GM10847 (cell line): ENCODE measurements around the gene CLIC5.

Experiments
- POLR2A ChIP-seq: IDR thresholded peaks from 2 replicates; pipeline ENCODE4 v1.6.1; 2011; ENCODE audit not compliant: insufficient read length; ENCODE audit errors: extremely low read depth

Gene CLIC5

GRCh38 chr6:45987856-45988255 is 27.8 kb downstream of the CLIC5 start:
- TF ChIP-seq POLR2A, result no peak

- TF ChIP-seq POLR2A, result no peak
Measured at GRCh38 chr6:45986746-45987274, 28.9 kb downstream of the CLIC5 start.

- no peak for TF ChIP-seq POLR2A
Measured at GRCh38 chr6:45984788-45985425, 30.8 kb downstream of the CLIC5 start.

GRCh38 chr6:45984347-45984746 is 31.3 kb downstream of the CLIC5 start:
- TF ChIP-seq POLR2A, result no peak

GRCh38 chr6:45983062-45983461 is 32.6 kb downstream of the CLIC5 start:
- TF ChIP-seq POLR2A, result no peak

- no peak for TF ChIP-seq POLR2A
Measured at GRCh38 chr6:45982280-45983036, 33.2 kb downstream of the CLIC5 start.

GRCh38 chr6:45981046-45981445 is 34.6 kb downstream of the CLIC5 start:
- TF ChIP-seq POLR2A, result no peak

GRCh38 chr6:45979311-45979710 is 36.3 kb downstream of the CLIC5 start:
- no peak for TF ChIP-seq POLR2A

- TF ChIP-seq POLR2A, result no peak
Measured at GRCh38 chr6:45974596-45974995, 41.1 kb downstream of the CLIC5 start.

GRCh38 chr6:45972795-45973503 is 42.7 kb downstream of the CLIC5 start:
- no peak for TF ChIP-seq POLR2A

- TF ChIP-seq POLR2A, result no peak
Measured at GRCh38 chr6:45971287-45971686, 44.4 kb downstream of the CLIC5 start.

- TF ChIP-seq POLR2A, result no peak
Measured at GRCh38 chr6:45970326-45970725, 45.3 kb downstream of the CLIC5 start.

GRCh38 chr6:45969883-45970282 is 45.8 kb downstream of the CLIC5 start:
- TF ChIP-seq POLR2A, result no peak

GRCh38 chr6:45969026-45969425 is 46.6 kb downstream of the CLIC5 start:
- no peak for TF ChIP-seq POLR2A

GRCh38 chr6:45967363-45967762 is 48.3 kb downstream of the CLIC5 start:
- no peak for TF ChIP-seq POLR2A

GRCh38 chr6:45966797-45967196 is 48.9 kb downstream of the CLIC5 start:
- no peak for TF ChIP-seq POLR2A
